Measurements from ENCODE around the gene ANO1. TPM values are rescaled to one million over a fixed set of nuclear protein-coding genes. Genes with fewer than 3 reads are reported as not detected.

ANO1 gene
- total RNA-seq, 4 donors from 2014 or later: 22.5 to 57.6 (median 41.4) TPM

GRCh38 chr11:70059971-70060370 lies 18.1 kb upstream of the ANO1 start:
- no peaks in the 10 kb centered on the region for H3K4me1 ChIP-seq
- H3K9me3 ChIP-seq: peaks cover 0 to 5% (median 0%) of the 10 kb centered on the region in 3 donors
- peaks cover 21% of the 10 kb centered on the region for H3K27me3 ChIP-seq
- H3K27ac ChIP-seq: no peak overlapping the region
- no peak overlapping the region for H3K4me3 ChIP-seq
- no peaks in the 10 kb centered on the region for H3K36me3 ChIP-seq
- no peak for TF ChIP-seq EP300 (IDR thresholded peaks at IDR 0.05)
- TF ChIP-seq POLR2AphosphoS5 (IDR thresholded peaks at IDR 0.05): no peak
- no peak for TF ChIP-seq CTCF (IDR thresholded peaks at IDR 0.05)
- TF ChIP-seq POLR2A (IDR thresholded peaks at IDR 0.05): no peak
- no peak for ATAC-seq
- 80 to 82% methylated on average over 3 to 5 of the region's 5 CpGs for WGBS, 2 donors (ENCODE audit: low coverage in 1 of 2)

- H3K9me3 ChIP-seq: peaks cover 0 to 2% (median 0%) of the 10 kb centered on the region in 3 donors
- H3K27ac ChIP-seq: no peak overlapping the region
- no peak for ATAC-seq
- H3K36me3 ChIP-seq: no peaks in the 10 kb centered on the region
- no peak overlapping the region for H3K4me3 ChIP-seq
- H3K4me1 ChIP-seq: no peaks in the 10 kb centered on the region
- TF ChIP-seq EP300 (IDR thresholded peaks at IDR 0.05) (no peak), POLR2AphosphoS5 (IDR thresholded peaks at IDR 0.05) (no peak), CTCF (IDR thresholded peaks at IDR 0.05) (no peak), POLR2A (IDR thresholded peaks at IDR 0.05) (no peak)
- WGBS, 2 donors (ENCODE audit: low coverage in 1 of 2): 77 to 78% methylated on average over 7 to 10 of the region's 10 CpGs
- peaks cover 28% of the 10 kb centered on the region for H3K27me3 ChIP-seq
Observed at GRCh38 chr11:70060611-70061293, 17.4 kb upstream of the ANO1 start.

GRCh38 chr11:70061734-70062133 lies 16.4 kb upstream of the ANO1 start:
- no peak for ATAC-seq
- no peaks in the 10 kb centered on the region for H3K9me3 ChIP-seq
- WGBS, 2 donors (ENCODE audit: low coverage in 1 of 2): 60% methylated on average over 1 of the region's 1 CpG; no CpG with 5 or more reads in 1 of the 2 donors
- no peaks in the 10 kb centered on the region for H3K36me3 ChIP-seq
- no peak overlapping the region for H3K4me3 ChIP-seq
- H3K4me1 ChIP-seq: no peaks in the 10 kb centered on the region
- peaks cover 38% of the 10 kb centered on the region for H3K27me3 ChIP-seq
- no peak overlapping the region for H3K27ac ChIP-seq
- TF ChIP-seq POLR2A (IDR thresholded peaks at IDR 0.05) (no peak), POLR2AphosphoS5 (IDR thresholded peaks at IDR 0.05) (no peak), CTCF (IDR thresholded peaks at IDR 0.05) (no peak), EP300 (IDR thresholded peaks at IDR 0.05) (no peak)

- Histone ChIP-seq H3K27ac (no peak overlapping the region), H3K36me3 (no peaks in the 10 kb centered on the region), H3K4me1 (no peaks in the 10 kb centered on the region), H3K27me3 (peaks cover 52% of the 10 kb centered on the region), H3K9me3 (no peaks in the 10 kb centered on the region), H3K4me3 (no peak overlapping the region)
- 88 to 93% methylated on average over 7 to 8 of the region's 8 CpGs for whole genome bisulfite sequencing, 2 donors (ENCODE audit: low coverage in 1 of 2)
- no peak for TF ChIP-seq CTCF (IDR thresholded peaks at IDR 0.05)
- TF ChIP-seq POLR2AphosphoS5 (IDR thresholded peaks at IDR 0.05): no peak
- TF ChIP-seq EP300 (IDR thresholded peaks at IDR 0.05): no peak
- no peak for TF ChIP-seq POLR2A (IDR thresholded peaks at IDR 0.05)
- ATAC-seq: no peak
Observed at GRCh38 chr11:70063121-70063520, 15.0 kb upstream of the ANO1 start.

GRCh38 chr11:70063555-70063954 lies 14.6 kb upstream of the ANO1 start:
- ATAC-seq: no peak
- TF ChIP-seq EP300 (IDR thresholded peaks at IDR 0.05) (no peak), CTCF (IDR thresholded peaks at IDR 0.05) (no peak), POLR2A (IDR thresholded peaks at IDR 0.05) (no peak), POLR2AphosphoS5 (IDR thresholded peaks at IDR 0.05) (no peak)
- WGBS, 2 donors (ENCODE audit: low coverage in 1 of 2): 100% methylated on average over 3 to 4 of the region's 4 CpGs
- H3K9me3 ChIP-seq: no peaks in the 10 kb centered on the region
- H3K27me3 ChIP-seq: peaks cover 56% of the 10 kb centered on the region
- H3K36me3 ChIP-seq: no peaks in the 10 kb centered on the region
- no peak overlapping the region for H3K27ac ChIP-seq
- H3K4me1 ChIP-seq: no peaks in the 10 kb centered on the region
- H3K4me3 ChIP-seq: no peak overlapping the region
